Tongue (tissue), 2 donors: Measurements from ENCODE around the gene DNPH1. TPM values are rescaled to one million over a fixed set of nuclear protein-coding genes. Genes with fewer than 3 reads are reported as not detected.

ENCODE experiments used
- DNase-seq: peaks from one replicate; pipeline ENCODE4 v3.0.0-alpha.2; 2015
- total RNA-seq: library from RNA; depleted of rRNA; stranded (reverse); fragments of >200 nt; gene quantifications from one replicate; pipeline ENCODE4 v1.2.3, GENCODE V29; 2014

DNPH1 gene
- total RNA-seq, 1 donor from 2014 or later = 33.0 TPM

DNA sequence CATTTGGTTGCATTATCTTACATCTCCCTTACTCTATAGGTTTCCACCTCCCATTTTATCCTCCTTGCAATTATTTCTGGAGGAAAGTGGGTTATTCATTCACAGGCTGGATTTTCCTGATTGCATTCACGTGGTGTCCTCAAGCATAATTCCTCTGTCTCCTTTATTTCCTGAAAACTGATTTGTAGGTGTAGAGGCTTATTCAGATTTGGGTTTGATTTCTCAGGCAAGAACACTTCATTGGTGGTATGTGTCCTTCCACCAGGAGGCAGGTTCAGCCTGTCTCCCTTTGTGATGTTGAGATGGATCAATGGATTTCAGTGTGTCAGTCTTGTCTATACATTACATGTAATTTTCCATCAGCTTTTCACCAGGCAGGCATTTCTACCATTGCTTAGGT is 17.3 kb downstream of the DNPH1 start:
- DNase-seq = no peak

DNA sequence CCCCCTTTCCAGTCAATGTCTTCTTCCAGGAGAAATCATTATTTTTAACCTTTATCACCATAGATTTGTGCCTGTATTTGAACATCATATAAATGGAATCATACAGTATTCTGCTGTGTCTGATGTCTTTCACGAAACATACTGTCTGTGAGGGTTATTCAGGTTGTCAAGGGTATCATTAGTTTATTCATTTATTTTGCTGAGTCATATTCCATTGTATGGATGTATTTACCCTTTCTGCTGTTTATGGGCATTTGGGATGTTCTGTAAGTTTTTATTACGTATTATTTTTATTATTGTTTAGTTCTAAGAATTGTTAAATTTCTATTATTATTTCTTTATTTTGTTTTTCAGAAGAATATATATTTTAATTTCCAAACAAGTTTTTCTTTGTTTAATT is 22.0 kb downstream of the DNPH1 start:
- DNase-seq = no peak

DNA sequence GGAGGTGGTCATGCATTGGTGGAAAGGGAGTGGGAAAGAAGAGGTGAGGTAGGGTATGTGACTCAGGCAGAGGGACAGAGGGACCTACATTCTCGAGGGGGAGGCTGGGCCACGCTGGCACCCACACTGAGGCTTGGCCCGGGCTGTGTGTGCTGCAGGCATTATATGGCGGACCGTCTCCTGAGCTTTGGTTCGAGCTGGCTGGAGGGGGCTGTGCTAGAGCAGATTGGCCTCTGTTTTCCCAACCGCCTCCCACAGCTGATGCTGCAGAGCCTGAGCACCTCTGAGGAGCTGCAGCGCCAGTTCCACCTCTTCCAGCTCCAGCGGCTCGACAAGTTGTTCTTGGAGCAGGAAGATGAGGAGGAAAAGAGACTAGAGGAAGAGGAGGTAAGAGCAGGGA is 23.4 kb downstream of the DNPH1 start:
- no peak for DNase-seq

DNA sequence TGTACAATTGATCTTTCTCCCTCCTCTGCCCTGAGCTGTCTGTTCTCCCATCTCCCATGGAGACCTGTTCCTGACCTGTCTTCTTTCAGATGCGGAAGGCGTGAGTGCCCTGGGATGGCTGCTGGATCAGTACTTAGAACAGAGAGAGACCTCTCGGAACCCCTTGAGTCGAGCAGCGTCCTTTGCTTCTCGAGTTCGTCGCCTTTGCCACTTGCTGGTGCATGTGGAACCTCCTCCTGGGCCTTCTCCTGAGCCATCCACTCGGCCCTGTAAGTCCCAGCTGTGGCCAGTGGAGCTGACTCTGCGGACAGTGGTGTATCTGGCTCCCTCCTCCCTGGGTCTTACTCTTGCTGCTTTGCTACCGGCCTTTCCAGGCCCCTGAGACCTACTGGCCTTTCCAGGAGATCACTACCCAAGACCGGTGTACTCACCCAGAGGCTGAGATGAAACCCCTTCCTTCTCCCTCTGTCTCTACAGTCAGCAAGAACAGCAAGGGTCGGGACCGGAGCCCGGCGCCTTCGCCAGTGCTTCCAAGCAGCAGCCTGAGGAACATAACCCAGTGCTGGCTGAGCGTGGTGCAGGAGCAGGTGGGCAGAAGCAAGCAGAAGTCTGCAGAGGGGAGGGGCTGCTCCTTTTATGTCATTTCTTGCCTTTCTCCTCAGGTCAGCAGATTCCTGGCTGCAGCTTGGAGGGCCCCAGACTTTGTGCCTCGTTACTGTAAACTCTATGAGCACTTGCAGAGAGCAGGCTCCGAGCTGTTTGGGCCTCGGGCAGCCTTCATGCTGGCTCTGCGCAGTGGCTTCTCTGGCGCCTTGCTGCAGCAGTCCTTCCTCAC is 24.8 kb downstream of the DNPH1 start:
- DNase-seq = no peak

DNA sequence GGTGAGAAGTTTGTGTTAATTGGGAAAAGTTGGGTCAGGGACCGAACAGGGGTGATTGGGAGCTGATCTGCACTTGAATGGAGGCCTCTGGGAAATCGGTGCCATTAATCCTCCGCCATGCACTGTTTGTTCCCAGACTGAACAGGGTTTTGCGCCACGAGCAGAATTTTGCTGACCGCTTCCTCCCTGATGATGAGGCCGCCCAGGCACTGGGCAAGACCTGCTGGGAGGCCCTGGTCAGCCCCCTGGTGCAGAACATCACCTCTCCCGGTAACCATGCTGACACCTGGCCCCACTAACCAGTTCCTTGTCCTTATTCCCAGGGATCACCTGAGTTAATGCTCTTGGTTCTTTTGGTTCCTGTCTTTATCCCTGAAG is 25.6 kb downstream of the DNPH1 start:
- DNase-seq = no peak

DNA sequence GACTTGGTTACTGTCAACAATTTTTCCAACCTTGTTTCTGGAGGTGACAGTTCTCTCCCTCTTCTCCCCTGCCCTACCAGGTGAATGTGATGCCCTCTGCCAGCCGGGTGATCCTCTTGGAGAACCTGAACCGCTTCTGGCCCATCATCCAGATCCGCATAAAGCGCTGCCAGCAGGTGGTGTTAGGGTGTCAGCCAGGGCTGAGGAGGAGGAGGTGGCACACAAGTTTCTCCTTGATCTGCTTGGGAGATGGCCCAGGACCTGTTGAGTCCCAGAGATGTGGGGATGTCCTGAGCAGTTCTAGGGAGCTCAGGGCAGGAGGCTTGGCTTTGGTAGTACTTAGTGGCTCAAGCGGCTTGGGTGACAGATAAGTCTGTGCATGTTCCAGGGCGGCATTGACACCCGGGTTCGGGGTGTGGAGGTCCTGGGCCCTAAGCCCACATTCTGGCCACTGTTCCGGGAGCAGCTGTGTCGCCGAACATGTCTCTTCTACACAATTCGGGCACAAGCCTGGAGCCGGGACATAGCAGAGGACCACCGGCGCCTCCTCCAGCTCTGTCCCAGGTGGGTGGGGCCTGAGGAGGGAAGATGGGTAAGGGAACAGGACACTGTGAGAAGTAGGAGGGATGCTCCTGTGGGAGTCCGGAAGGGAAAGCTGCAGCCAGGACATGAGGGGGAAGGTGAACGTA is 26.1 kb downstream of the DNPH1 start:
- DNase-seq = no peak

DNA sequence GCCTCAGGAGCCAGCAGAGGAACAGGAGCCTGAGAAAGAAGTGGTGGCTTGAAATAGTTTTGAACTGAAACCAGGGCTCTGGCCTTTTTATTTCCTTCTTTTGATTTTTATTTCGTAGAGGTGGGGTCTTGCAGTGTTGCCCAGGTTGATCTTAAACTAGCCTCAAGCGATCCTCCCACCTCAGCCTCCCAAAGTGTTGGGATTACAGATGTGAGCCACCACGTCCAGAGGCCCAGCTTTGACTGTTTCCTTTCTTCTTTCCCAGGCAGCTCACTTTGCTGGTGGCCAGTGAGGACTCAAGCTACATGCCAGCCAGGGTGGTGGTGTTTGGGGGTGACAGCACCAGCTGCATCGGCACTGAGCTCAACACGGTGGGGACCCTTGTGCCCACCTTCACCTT is 26.8 kb downstream of the DNPH1 start:
- no peak for DNase-seq

DNA sequence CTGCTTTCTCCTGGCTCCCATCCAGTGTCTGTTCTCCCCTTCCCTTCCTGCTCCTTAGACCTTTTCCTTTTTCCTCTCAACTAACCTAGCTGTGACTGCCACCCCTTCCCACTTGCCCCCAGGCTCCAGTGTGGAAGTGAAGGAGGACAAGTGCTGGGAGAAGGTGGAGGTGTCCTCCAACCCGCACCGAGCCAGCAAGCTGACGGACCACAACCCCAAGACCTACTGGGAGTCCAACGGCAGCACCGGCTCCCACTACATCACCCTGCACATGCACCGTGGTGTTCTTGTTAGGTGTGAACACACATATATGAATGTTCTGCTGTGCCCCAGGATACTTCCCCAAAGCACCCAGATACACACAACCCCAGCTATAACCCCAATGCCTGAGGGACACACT is 28.7 kb downstream of the DNPH1 start:
- DNase-seq = no peak

DNA sequence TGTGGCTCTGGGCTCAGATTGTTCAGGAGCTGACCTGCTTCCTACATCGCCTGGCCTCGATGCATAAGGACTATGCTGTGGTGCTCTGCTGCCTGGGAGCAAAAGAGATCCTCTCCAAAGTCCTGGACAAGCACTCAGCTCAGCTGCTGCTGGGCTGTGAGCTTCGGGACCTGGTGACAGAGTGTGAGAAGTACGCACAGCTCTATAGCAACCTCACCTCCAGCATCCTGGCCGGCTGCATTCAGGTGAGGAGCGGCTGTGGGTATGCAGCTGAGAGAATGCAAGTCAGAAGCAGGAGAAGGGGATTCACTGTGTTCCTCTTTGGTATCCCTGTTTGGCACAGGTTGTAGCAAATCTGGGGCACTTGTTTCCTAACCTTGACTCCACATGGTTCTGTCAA is 29.4 kb downstream of the DNPH1 start:
- DNase-seq = no peak

DNA sequence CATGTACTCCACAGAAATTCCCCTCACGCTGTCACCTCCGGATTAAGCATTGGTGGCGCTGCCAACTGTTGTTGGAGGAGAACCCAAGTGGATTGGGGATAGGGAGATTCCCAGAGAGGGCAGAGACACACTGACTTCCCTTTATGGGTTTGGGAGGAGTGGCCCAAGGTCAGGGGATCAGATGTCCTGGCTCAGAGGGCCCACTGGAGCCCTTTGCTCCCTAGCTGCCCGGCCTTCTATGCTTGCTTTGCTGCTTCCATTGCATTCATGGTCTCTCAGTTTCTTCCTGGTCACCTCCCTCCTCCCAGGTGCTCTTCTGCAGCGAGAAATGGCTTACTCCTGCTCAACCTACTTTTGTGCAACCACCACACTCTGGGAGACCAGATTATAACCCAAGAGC is 32.9 kb downstream of the DNPH1 start:
- DNase-seq = no peak

DNA sequence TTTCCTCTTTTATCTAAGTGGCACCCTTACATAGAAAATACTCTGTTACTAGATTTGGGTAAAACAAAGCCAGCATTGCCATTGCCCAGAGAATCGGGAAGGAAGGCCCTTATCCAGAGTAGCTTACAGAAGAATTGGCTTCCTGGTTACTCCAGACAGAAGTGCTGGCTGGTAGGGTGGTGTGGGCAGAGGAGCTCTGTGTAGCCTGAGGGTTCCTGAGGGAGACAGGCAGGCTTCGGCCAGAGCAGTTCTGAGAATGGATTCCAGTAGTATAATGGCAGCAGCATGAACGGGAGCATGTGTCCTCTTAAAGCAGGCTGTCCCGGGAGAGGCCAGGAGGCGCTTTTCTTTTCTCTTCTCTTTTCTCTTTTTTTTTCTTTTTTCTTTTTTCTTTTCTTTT is 35.4 kb downstream of the DNPH1 start:
- no peak for DNase-seq

DNA sequence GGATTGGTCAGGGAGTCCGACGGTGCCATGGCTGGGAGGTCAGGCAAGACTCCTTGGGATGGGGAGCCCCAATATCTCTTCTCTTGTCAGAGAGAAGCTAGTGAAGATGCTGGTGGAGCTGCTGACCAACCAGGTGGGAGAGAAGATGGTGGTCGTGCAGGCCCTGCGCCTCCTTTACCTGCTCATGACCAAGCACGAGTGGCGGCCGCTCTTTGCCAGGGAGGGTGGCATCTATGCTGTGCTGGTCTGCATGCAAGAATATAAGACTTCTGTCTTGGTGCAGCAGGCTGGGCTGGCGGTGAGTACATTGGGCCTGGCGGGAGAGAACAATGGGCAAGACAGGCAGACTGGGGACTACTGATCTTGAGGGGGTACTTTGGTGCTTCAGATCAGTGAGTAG is 36.4 kb downstream of the DNPH1 start:
- no peak for DNase-seq

DNA sequence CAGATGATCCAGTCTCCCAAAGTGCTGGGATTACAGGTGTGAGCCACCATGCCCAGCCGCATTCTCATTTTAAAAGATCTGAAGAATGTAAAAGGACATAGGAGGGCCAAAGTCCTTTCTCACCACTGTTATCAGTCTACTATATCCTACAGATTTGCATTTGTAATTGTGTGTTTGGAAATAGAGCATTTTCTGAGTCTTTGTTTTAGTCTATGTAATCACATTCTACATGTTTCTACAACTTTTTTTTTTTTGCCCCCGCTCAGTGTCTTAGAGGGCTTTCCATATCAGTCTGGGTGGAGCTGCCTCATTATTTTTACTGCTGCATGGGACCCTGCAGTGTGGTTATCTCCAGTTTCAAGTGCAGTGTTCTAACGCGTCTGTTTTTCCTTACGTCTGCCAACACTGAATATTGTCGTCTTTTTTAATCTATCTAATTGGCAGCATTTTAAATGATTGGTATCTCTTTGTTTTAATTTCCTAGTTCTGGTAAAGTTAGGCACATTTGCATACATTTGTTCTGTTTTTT is 39.4 kb downstream of the DNPH1 start:
- DNase-seq = no peak

DNA sequence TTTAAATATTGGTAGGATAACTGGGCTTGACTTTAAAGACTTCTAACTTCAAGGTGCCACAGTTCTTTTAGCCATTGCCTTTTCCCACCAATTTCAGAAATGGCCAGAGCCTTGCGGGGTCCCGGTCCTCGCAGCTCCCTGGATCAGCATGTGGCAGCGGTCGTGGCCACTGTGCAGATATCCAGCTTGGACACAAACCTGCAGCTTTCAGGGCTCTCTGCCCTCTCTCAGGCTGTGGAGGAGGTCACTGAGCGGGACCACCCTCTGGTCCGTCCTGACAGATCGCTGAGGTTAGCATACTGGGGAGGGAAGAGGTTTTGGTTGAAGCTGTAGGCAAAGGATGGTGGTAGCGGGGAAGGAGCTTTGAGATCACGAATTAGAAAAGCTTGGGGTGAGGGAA is 40.9 kb downstream of the DNPH1 start:
- no peak for DNase-seq

DNA sequence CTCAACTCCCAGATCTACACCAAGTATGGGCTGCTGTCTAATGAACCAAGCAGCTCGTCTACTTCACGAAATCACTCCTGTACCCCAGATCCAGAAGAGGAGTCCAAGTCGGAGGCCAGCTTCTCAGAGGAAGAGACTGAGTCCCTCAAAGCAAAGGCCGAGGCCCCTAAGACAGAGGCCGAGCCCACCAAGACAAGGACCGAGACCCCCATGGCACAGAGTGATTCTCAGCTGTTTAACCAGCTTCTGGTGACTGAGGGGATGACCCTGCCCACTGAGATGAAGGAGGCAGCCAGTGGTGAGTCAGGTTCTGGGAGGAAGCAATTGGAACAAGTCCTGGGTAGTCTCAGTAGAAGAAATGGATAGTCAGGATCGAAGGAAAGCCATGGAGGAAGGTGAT is 41.5 kb downstream of the DNPH1 start:
- DNase-seq = no peak

DNA sequence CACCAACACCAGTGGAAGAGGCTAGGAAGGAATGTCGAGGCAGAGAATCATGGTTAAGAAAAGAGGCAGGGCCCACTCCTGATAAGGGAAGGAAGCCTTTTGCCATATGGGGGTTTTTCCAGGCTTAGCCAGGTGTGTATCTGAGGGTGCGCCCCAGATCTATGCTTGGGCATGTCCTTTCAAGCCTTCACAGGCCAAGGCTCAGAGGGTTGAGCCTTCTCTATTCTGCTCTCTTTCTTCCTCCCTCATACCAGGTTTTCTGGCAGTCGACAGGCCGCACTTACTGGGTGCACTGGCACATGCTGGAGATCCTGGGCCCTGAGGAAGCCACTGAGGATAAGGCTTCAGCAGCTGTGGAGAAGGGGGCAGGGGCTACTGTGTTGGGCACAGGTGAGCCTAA is 42.6 kb downstream of the DNPH1 start:
- no peak for DNase-seq

DNA sequence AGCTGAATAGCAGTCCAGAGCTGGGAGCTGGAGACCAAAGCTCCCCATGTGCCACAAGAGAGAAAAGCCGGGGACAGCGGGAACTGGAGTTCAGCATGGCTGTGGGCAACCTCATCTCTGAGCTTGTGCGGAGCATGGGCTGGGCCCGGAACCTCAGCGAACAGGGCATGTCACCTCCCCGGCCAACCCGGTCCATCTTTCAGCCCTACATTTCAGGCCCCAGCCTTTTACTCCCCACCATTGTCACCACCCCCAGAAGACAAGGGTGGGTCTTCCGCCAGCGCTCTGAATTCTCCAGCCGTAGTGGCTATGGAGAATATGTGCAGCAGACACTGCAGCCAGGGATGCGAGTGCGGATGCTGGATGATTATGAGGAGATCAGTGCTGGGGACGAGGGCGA is 43.3 kb downstream of the DNPH1 start:
- no peak for DNase-seq

DNA sequence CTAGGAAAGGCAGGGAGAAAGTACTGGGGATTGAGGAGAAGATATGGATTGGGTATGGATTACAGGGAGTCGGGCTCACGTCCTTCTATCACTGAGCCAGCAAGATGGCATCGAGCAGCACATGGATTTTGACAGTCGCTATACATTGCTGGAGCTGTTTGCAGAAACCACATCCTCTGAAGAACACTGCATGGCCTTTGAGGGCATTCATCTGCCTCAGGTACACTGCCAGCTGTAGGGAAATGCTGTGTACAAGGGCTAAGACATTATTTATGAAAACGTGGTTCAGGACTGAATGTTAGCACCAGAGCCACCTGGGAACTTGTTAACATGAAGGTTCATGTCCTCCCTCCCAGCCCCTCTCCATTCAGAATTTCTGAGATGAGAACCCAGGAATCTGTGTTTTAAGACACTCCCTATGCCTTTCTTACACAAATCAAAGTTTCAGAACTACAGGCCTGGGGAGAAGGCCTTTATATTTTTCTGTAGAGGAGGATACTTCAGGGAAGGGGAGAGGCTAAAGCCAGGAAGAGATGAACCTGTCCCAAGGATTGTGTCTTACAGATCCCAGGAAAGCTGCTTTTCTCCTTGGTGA is 43.8 kb downstream of the DNPH1 start:
- no peak for DNase-seq

DNA sequence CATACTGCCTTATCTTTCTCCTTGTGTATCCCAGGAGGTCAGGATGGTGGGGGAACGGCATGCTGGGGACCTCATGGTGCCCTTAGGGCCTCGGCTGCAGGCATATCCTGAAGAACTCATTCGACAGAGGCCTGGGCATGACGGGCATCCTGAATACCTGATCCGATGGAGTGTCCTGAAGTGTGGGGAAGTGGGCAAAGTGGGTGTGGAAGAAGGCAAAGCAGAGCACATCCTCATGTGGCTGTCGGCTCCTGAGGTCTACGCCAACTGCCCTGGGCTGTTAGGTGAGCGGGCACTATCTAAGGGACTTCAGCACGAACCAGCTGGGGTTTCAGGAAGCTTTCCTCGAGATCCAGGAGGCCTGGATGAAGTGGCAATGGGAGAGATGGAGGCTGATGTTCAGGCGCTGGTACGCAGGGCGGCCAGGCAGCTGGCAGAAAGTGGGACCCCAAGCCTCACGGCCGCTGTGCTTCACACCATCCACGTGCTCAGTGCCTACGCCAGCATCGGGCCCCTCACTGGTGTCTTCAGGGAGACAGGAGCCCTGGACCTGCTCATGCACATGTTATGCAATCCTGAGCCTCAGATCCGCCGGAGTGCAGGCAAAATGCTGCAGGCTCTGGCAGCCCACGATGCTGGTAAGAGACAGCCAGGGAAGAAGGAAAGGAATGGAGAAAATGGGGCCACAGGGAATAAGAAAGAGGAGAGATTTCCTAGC is 44.9 kb downstream of the DNPH1 start:
- no peak for DNase-seq

DNA sequence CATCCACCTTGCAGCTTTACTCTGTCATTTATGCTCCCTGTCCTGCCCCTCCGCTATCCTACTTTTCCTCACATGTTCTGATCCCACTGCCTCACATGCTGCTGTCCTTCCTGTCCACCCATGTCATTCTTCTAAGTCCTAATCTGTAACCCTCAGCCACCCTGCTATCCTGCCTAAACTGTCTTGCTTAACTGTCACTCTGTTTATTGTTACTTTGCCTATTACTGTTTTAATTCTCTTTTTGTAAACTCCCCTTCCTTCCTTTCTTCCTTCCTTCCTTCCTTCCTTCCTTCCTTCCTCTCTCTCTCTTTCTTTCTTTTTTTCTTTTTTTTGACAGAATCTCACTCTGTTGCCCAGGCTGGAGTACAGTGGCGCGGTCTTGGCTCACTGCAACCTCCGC is 45.8 kb downstream of the DNPH1 start:
- DNase-seq = no peak

DNA sequence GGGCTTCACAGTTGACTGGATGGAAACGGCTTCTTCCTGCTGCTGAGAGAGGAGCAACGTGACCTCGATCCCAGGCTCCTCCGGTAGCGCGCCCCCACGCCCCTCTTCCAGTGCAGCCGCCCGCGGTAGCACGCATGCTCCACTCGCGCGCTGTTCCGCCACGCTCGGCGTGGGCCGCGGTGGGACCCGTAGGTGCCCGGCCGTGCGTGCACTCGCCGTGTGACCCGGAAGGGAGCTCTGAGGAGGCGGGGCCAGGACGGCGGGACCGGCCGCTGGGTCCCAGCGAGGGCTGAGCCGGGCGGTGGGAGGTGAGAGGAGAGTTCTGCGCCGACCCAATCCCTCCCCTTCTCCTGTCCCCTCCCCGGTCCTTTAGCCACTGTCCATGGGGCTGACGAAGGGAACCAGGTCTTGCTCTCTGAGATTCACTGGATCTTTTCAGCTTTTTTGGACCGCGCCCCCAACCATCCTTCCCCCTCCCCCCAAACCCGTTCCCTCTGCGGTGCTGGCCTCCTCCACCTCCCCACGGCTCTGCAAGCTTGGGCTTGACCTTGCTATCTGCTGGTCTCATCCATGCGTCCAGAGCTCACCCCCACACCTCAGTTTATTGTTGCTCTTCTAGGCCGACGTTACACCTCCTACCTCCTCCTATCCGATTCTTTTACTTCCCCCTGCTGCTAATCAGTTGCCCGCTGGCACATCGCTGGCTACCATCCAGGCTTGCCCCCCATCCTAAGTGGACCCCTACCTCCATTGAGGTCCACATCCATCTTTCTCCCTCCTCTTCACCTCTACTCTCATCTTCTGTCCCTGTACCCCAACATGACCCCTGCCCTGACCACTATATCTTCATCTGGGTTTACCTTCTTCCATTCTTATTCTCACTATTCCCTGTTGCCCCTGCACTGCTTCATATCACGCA is 47.1 kb downstream of the DNPH1 start, which contains the start of gene CUL9:
TSS of gene CUL9 (plus strand) at position 255 of the 919 bp plus-strand sequence. CDS start 2,115 bp downstream, outside the sequence.
- peak; percentile 90 for DNase-seq

DNA sequence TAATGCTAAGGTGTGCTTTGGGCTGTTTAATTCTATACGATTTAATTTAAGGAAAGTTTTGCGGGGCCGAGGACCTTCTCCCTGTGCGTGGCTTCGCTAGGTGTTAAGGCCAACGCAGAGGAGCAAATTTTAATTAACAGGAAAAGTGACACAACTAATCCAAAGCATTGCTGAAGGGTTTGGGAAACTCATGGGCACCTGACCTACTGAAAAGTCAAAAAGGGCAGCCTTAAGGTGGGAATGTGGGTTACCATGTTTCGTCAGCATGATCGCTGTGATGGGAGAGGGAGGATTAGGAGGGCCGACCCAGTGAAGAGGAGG is 47.7 kb downstream of the DNPH1 start:
- DNase-seq = no peak
